Measurements from ENCODE around the gene AUTS2. TPM values are rescaled to one million over a fixed set of nuclear protein-coding genes. Genes with fewer than 3 reads are reported as not detected.

AUTS2 gene
- polyA plus RNA-seq, 1 donor from 2014 or later, result 97.3 TPM

GRCh38 chr7:70481570-70482123, 883.4 kb downstream of the AUTS2 start:
- H2AFZ ChIP-seq (ENCODE audit: low read depth, low read length), result no peak overlapping the region
- no peak for TF ChIP-seq POLR2AphosphoS5 (IDR thresholded peaks at IDR 0.05)
- no peak for TF ChIP-seq CTCF (IDR thresholded peaks at IDR 0.05; ENCODE audit: poor library complexity, severe bottlenecking)
- TF ChIP-seq REST (IDR thresholded peaks at IDR 0.05; ENCODE audit: borderline replicate concordance), result no peak
- no peak for TF ChIP-seq EZH2 (IDR thresholded peaks at IDR 0.05; ENCODE audit: borderline replicate concordance, insufficient read depth, low read length, poor library complexity, severe bottlenecking)
- TF ChIP-seq TAF1 (IDR thresholded peaks at IDR 0.05; ENCODE audit: low read depth), result no peak
- no peak for TF ChIP-seq EP300 (conservative IDR thresholded peaks at IDR 0.05; ENCODE audit: poor library complexity, severe bottlenecking)
- TF ChIP-seq MXI1 (conservative IDR thresholded peaks at IDR 0.05; ENCODE audit: poor library complexity, severe bottlenecking), result no peak

GRCh38 chr7:70484255-70484654, 886.0 kb downstream of the AUTS2 start:
- Histone ChIP-seq H3K9me2 (ENCODE audit: insufficient read depth, low read length) (no peaks in the 10 kb centered on the region), H3K9ac (ENCODE audit: low read length) (no peak overlapping the region), H3K79me2 (replicated peaks; ENCODE audit: insufficient read depth, low read length) (no peaks in the 10 kb centered on the region), H3K27ac (ENCODE audit: low read length) (no peak overlapping the region), H2AFZ (ENCODE audit: low read depth, low read length) (no peak overlapping the region), H3K27me3 (ENCODE audit: insufficient read depth, low read depth, low read length) (no peaks in the 10 kb centered on the region), H3K36me3 (ENCODE audit: insufficient read depth, low read length) (no peaks in the 10 kb centered on the region), H3F3A (ENCODE audit: insufficient read depth, low read length, poor library complexity, severe bottlenecking) (peaks cover 12% of the 10 kb centered on the region), H3K9me3 (ENCODE audit: low read length) (no peaks in the 10 kb centered on the region), H3K4me2 (ENCODE audit: low read length) (no peak overlapping the region), H4K20me1 (ENCODE audit: insufficient read depth) (no peaks in the 10 kb centered on the region), H3K4me3 (ENCODE audit: low read length) (no peak overlapping the region)
- TF ChIP-seq REST (IDR thresholded peaks at IDR 0.05; ENCODE audit: borderline replicate concordance) (no peak), MXI1 (conservative IDR thresholded peaks at IDR 0.05; ENCODE audit: poor library complexity, severe bottlenecking) (no peak), POLR2AphosphoS5 (IDR thresholded peaks at IDR 0.05) (no peak), EP300 (conservative IDR thresholded peaks at IDR 0.05; ENCODE audit: poor library complexity, severe bottlenecking) (no peak), SMC3 (conservative IDR thresholded peaks at IDR 0.05; ENCODE audit: poor library complexity) (no peak), RAD21 (conservative IDR thresholded peaks at IDR 0.05) (no peak), TAF1 (IDR thresholded peaks at IDR 0.05; ENCODE audit: low read depth) (no peak), CTCF (IDR thresholded peaks at IDR 0.05; ENCODE audit: poor library complexity, severe bottlenecking) (no peak), EZH2 (IDR thresholded peaks at IDR 0.05; ENCODE audit: borderline replicate concordance, insufficient read depth, low read length, poor library complexity, severe bottlenecking) (no peak)

More at GRCh38 chr7:70481570-70482123, 883.4 kb downstream of the AUTS2 start:
- Histone ChIP-seq H3K79me2 (replicated peaks; ENCODE audit: insufficient read depth, low read length) (no peaks in the 10 kb centered on the region), H3K36me3 (ENCODE audit: insufficient read depth, low read length) (no peaks in the 10 kb centered on the region), H3F3A (ENCODE audit: insufficient read depth, low read length, poor library complexity, severe bottlenecking) (peaks cover under 1% of the 10 kb centered on the region), H3K4me3 (ENCODE audit: low read length) (no peak overlapping the region), H4K20me1 (ENCODE audit: insufficient read depth) (no peaks in the 10 kb centered on the region), H3K27ac (ENCODE audit: low read length) (no peak overlapping the region), H3K9me3 (ENCODE audit: low read length) (no peaks in the 10 kb centered on the region), H3K9ac (ENCODE audit: low read length) (no peak overlapping the region), H3K4me2 (ENCODE audit: low read length) (no peak overlapping the region), H3K27me3 (ENCODE audit: insufficient read depth, low read depth, low read length) (no peaks in the 10 kb centered on the region), H3K9me2 (ENCODE audit: insufficient read depth, low read length) (no peaks in the 10 kb centered on the region)
